Mesothelial cell of epicardium (in vitro differentiated cells): ENCODE results near the gene PI4K2A. TPM values are rescaled to one million over a fixed set of nuclear protein-coding genes. Genes with fewer than 3 reads are reported as not detected.

Experiments
- DNase-seq, 2 experiments: peaks; one replicate each; pipeline ENCODE4 v3.0.0; 2021; ENCODE audit warnings: low spot score in 2 of 2; ENCODE audit not compliant: unreplicated experiment in 2 of 2
- H3K27ac Mint-ChIP-seq: 2 replicates; pipeline ENCODE4 v1.8.0; 2021; ENCODE audit warnings: mixed read lengths
- H3K27me3 Mint-ChIP-seq: 2 replicates; pipeline ENCODE4 v1.8.0; 2021; ENCODE audit warnings: low read depth, mixed read lengths
- H3K36me3 Mint-ChIP-seq: 2 replicates; pipeline ENCODE4 v1.8.0; 2021; ENCODE audit warnings: mixed read lengths
- H3K4me1 Mint-ChIP-seq: 2 replicates; pipeline ENCODE4 v1.8.0; 2021; ENCODE audit warnings: mixed read lengths
- H3K4me3 Mint-ChIP-seq: 2 replicates; pipeline ENCODE4 v1.8.0; 2021; ENCODE audit warnings: mild to moderate bottlenecking, moderate library complexity, mixed read lengths
- H3K9me3 Mint-ChIP-seq: 2 replicates; pipeline ENCODE4 v1.8.0; 2021; ENCODE audit warnings: mixed read lengths
- CTCF ChIP-seq: fragments of 200-600 bp; sonication (generic); IDR thresholded peaks from one replicate; pipeline ENCODE4 v1.5.0; 2021; ENCODE audit warnings: antibody characterized with exemption; ENCODE audit not compliant: unreplicated experiment
- total RNA-seq: library from RNA; stranded (reverse); gene quantifications from 3 replicates; pipeline ENCODE4 v1.2.1, GENCODE V29; 2021

The PI4K2A gene
- total RNA-seq, 1 donor from 2014 or later = 18.7 TPM

- no peak for TF ChIP-seq CTCF
- Mint-ChIP-seq H3K27ac (no peak overlapping the region), H3K9me3 (no peaks in the 10 kb centered on the region), H3K36me3 (no peaks in the 10 kb centered on the region), H3K4me3 (no peak overlapping the region), H3K4me1 (peaks cover 4% of the 10 kb centered on the region), H3K27me3 (no peaks in the 10 kb centered on the region)
- no peak for DNase-seq
Observed at GRCh38 chr10:97627731-97628130, 12.7 kb upstream of the PI4K2A start.

- TF ChIP-seq CTCF = no peak
- Mint-ChIP-seq H3K36me3 (no peaks in the 10 kb centered on the region), H3K4me3 (no peak overlapping the region), H3K27me3 (no peaks in the 10 kb centered on the region), H3K4me1 (peaks cover 6% of the 10 kb centered on the region), H3K9me3 (no peaks in the 10 kb centered on the region), H3K27ac (no peak overlapping the region)
- no peak for DNase-seq
Observed at GRCh38 chr10:97628228-97628627, 12.2 kb upstream of the PI4K2A start.

- Mint-ChIP-seq H3K27ac (no peak overlapping the region), H3K27me3 (no peaks in the 10 kb centered on the region), H3K4me1 (peaks cover 11% of the 10 kb centered on the region), H3K9me3 (no peaks in the 10 kb centered on the region), H3K36me3 (no peaks in the 10 kb centered on the region), H3K4me3 (no peak overlapping the region)
- DNase-seq = no peak
- TF ChIP-seq CTCF = no peak
Observed at GRCh38 chr10:97629289-97629688, 11.2 kb upstream of the PI4K2A start.

GRCh38 chr10:97631098-97631497 lies 9.4 kb upstream of the PI4K2A start:
- no peaks in the 10 kb centered on the region for H3K27me3 Mint-ChIP-seq
- no peak for TF ChIP-seq CTCF
- H3K36me3 Mint-ChIP-seq = no peaks in the 10 kb centered on the region
- no peaks in the 10 kb centered on the region for H3K9me3 Mint-ChIP-seq
- no peak overlapping the region for H3K27ac Mint-ChIP-seq
- peaks cover 11% of the 10 kb centered on the region for H3K4me1 Mint-ChIP-seq
- DNase-seq = no peak
- no peak overlapping the region for H3K4me3 Mint-ChIP-seq

- H3K9me3 Mint-ChIP-seq = no peaks in the 10 kb centered on the region
- no peak for TF ChIP-seq CTCF
- H3K4me3 Mint-ChIP-seq = peak within 1 kb of the TSS; percentile 97
- H3K36me3 Mint-ChIP-seq = no peaks in the 10 kb centered on the region
- H3K27me3 Mint-ChIP-seq = no peaks in the 10 kb centered on the region
- peaks cover 11% of the 10 kb centered on the region for H3K4me1 Mint-ChIP-seq
- peak; percentile 86 to 93 for DNase-seq
- H3K27ac Mint-ChIP-seq = peak within 1 kb of the TSS; percentile 87
Observed at GRCh38 chr10:97632949-97633884, 7.3 kb upstream of the PI4K2A start, which contains the start of gene MORN4. MORN4 (minus strand) TSS chr10:97633500; CDS start chr10:97619653, 13,847 bp downstream.
